ENCODE results near the gene PEX13. TPM values are rescaled to one million over a fixed set of nuclear protein-coding genes. Genes with fewer than 3 reads are reported as not detected.
"Not testable (repeated sequence)": the region's sequence is repeated elsewhere in the genome, so short reads cannot be mapped to it uniquely, and the experiment has no call there.

The PEX13 gene
- total and polyA plus RNA-seq, 12 donors = 8.3 to 44.9 (median 24.2) TPM

GRCh38 chr2:60979231-60979630 is 38.3 kb upstream of the PEX13 start:
- TF ChIP-seq CTCF (IDR thresholded peaks at IDR 0.05) (no peak), POLR2A (IDR thresholded peaks at IDR 0.05) (no peak)
- no peak overlapping the region for H3K4me3 ChIP-seq
- H3K4me1 ChIP-seq (replicated peaks in 1 of 2) = no peaks in the 10 kb centered on the region
- DNase-seq = no peak
- intact Hi-C loops (cut with DNase I) = no loop called here
- H3K27me3 ChIP-seq = no peaks in the 10 kb centered on the region
- H3K36me3 ChIP-seq (replicated peaks in 1 of 2) = no peaks in the 10 kb centered on the region
- WGBS, 4 donors = 77 to 81% (median 79%) methylated on average over 4 of the region's 4 CpGs
- no peaks in the 10 kb centered on the region for H3K9me3 ChIP-seq (replicated peaks in 1 of 3)
- no peak overlapping the region for H3K27ac ChIP-seq

- no peak overlapping the region for H3K27ac ChIP-seq
- intact Hi-C loops (cut with DNase I) = no loop called here
- WGBS, 4 donors = 86 to 90% (median 88%) methylated on average over 3 of the region's 3 CpGs
- no peak overlapping the region for H3K4me3 ChIP-seq
- no peaks in the 10 kb centered on the region for H3K36me3 ChIP-seq (replicated peaks in 1 of 2)
- no peaks in the 10 kb centered on the region for H3K9me3 ChIP-seq (replicated peaks in 1 of 3)
- no peak for DNase-seq
- H3K27me3 ChIP-seq = no peaks in the 10 kb centered on the region
- H3K4me1 ChIP-seq (replicated peaks in 1 of 2) = no peaks in the 10 kb centered on the region
- TF ChIP-seq POLR2A (IDR thresholded peaks at IDR 0.05) (no peak), CTCF (IDR thresholded peaks at IDR 0.05) (no peak)
Observed at GRCh38 chr2:60980071-60980815, 37.3 kb upstream of the PEX13 start.

DNA sequence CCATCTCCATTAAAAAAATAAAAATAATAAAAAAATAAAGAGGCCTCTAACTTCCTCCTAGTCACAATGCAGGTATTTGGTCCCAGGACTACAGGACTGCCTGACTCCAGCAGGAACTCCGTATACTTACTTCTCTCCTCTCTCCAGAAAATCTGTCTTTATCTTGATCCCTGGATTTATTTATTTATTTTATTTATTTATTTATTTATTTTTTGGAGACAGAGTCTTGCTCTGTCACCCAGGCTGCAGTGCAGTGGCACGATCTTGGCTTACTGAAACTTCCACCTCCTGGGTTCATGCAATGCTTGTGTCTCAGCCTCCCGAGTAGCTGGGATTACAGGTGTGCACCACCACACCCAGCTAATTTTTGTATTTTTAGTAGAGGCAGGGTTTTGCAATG is 35.5 kb upstream of the PEX13 start:
- not testable (repeated sequence) for H3K27me3 ChIP-seq

GRCh38 chr2:60984720-60985119 is 32.8 kb upstream of the PEX13 start:
- Histone ChIP-seq H3K27me3 (no peaks in the 10 kb centered on the region), H3K27ac (no peak overlapping the region), H3K36me3 (replicated peaks in 1 of 2) (no peaks in the 10 kb centered on the region), H3K9me3 (replicated peaks in 1 of 3) (no peaks in the 10 kb centered on the region), H3K4me1 (replicated peaks in 1 of 2) (no peaks in the 10 kb centered on the region), H3K4me3 (no peak overlapping the region)
- 67 to 91% (median 76%) methylated on average over 1 of the region's 1 CpG for WGBS, 4 donors
- no peak for DNase-seq
- TF ChIP-seq CTCF (IDR thresholded peaks at IDR 0.05) = no peak
- TF ChIP-seq POLR2A (IDR thresholded peaks at IDR 0.05) = no peak
- intact Hi-C loops (cut with DNase I) = no loop called here

More for the DNA sequence above, 35.5 kb upstream of the PEX13 start:
- DNase-seq; H3K4me3 ChIP-seq; H3K9me3 ChIP-seq (replicated peaks in 1 of 3); H3K27ac ChIP-seq; intact Hi-C loops (cut with DNase I); H3K4me1 ChIP-seq (replicated peaks in 1 of 2); H3K36me3 ChIP-seq (replicated peaks in 1 of 2): not testable (repeated sequence)
- 93 to 98% (median 97%) methylated on average over 3 of the region's 3 CpGs for WGBS, 4 donors

DNA sequence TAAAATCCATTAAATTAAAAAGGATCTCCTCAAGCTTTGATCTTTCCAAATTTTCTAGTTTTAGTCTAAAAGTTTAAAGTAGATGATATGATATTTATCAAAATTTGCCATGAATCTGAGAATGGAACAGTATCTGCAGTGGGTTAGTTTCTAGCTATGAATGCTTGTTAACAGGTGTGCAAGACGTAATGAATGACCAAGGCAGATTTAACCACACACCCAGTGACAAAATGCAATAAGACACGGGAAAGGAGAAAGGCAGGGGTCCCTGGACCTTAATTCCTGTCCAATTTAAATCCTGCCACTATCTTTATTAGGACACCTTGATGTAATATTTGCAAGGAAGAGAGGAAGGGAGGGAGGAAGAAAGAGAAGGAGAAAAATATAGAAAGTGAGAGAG is 30.5 kb upstream of the PEX13 start:
- H3K27me3 ChIP-seq = no peaks in the 10 kb centered on the region
- 75 to 89% (median 85%) methylated on average over 2 of the region's 2 CpGs for WGBS, 4 donors
- H3K4me3 ChIP-seq = no peak overlapping the region
- DNase-seq = no peak
- intact Hi-C loops (cut with DNase I) = no loop called here
- no peaks in the 10 kb centered on the region for H3K4me1 ChIP-seq (replicated peaks in 1 of 2)
- H3K36me3 ChIP-seq (replicated peaks in 1 of 2) = no peaks in the 10 kb centered on the region
- TF ChIP-seq POLR2A (IDR thresholded peaks at IDR 0.05) (no peak), CTCF (IDR thresholded peaks at IDR 0.05) (no peak)
- no peak overlapping the region for H3K27ac ChIP-seq
- no peaks in the 10 kb centered on the region for H3K9me3 ChIP-seq (replicated peaks in 1 of 3)

DNA sequence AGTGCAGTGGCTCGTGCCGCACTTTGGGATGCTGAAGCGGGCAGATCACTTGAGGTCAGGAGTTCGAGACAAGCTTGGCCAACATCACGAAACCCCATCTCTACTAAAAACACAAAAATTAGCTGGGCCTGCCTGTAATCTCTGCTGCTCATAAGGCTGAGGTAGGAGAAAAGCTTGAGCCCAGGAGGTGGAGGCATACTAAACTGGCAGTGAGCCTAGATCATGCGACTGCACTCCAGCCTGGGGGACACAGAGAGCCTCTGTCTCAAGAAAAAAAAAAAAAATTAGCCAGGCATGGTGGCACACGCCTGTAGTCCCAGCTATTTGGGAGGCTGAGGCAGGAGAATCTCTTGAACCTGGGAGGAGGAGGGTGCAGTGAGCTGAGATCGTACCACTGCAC is 29.9 kb upstream of the PEX13 start:
- H3K27me3 ChIP-seq; DNase-seq; intact Hi-C loops (cut with DNase I); H3K27ac ChIP-seq; H3K4me1 ChIP-seq (replicated peaks in 1 of 2); H3K36me3 ChIP-seq (replicated peaks in 1 of 2); H3K9me3 ChIP-seq (replicated peaks in 1 of 3); H3K4me3 ChIP-seq: not testable (repeated sequence)
- 89 to 96% (median 94%) methylated on average over 8 of the region's 8 CpGs for WGBS, 4 donors

Data from adrenal gland (tissue), 12 donors.